ENCODE results near the gene RIT2.

RIT2 gene

DNA sequence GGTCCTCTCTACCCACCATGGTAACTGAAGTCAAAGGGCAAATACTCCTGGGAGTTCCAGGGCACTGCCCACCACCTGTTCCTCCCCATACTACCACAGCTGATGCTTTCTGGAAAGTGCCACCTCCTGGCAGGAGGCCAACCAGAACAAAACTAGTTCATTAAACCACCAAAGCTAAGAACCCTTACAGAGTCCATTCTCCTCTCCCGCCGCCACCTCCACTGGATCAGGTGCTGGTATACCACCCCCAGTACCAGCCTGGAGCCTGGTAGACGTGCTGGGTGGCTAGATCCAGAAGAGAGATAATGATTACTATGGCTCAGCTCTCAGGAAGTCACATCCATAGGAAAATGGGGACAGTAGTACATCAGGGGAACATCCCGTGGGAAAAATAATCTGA lies 300.9 kb downstream of the RIT2 start:
- TF ChIP-seq YY1 (IDR thresholded peaks at IDR 0.05; ENCODE audit: low read depth) = no peak
- no peak for TF ChIP-seq TAF1 (IDR thresholded peaks at IDR 0.05; ENCODE audit: low read depth)
- TF ChIP-seq NFIC (IDR thresholded peaks at IDR 0.05) = no peak
- TF ChIP-seq, protein P1, sequence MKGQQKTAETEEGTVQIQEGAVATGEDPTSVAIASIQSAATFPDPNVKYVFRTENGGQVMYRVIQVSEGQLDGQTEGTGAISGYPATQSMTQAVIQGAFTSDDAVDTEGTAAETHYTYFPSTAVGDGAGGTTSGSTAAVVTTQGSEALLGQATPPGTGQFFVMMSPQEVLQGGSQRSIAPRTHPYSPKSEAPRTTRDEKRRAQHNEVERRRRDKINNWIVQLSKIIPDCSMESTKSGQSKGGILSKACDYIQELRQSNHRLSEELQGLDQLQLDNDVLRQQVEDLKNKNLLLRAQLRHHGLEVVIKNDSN (IDR thresholded peaks at IDR 0.05) = no peak
- no peak for TF ChIP-seq FOXM1 (IDR thresholded peaks at IDR 0.05; ENCODE audit: borderline replicate concordance, low read depth)
- no peak for TF ChIP-seq EGR1 (IDR thresholded peaks at IDR 0.05)
- TF ChIP-seq, protein P2, sequence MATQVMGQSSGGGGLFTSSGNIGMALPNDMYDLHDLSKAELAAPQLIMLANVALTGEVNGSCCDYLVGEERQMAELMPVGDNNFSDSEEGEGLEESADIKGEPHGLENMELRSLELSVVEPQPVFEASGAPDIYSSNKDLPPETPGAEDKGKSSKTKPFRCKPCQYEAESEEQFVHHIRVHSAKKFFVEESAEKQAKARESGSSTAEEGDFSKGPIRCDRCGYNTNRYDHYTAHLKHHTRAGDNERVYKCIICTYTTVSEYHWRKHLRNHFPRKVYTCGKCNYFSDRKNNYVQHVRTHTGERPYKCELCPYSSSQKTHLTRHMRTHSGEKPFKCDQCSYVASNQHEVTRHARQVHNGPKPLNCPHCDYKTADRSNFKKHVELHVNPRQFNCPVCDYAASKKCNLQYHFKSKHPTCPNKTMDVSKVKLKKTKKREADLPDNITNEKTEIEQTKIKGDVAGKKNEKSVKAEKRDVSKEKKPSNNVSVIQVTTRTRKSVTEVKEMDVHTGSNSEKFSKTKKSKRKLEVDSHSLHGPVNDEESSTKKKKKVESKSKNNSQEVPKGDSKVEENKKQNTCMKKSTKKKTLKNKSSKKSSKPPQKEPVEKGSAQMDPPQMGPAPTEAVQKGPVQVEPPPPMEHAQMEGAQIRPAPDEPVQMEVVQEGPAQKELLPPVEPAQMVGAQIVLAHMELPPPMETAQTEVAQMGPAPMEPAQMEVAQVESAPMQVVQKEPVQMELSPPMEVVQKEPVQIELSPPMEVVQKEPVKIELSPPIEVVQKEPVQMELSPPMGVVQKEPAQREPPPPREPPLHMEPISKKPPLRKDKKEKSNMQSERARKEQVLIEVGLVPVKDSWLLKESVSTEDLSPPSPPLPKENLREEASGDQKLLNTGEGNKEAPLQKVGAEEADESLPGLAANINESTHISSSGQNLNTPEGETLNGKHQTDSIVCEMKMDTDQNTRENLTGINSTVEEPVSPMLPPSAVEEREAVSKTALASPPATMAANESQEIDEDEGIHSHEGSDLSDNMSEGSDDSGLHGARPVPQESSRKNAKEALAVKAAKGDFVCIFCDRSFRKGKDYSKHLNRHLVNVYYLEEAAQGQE (IDR thresholded peaks at IDR 0.05; ENCODE audit: low read depth) = no peak

DNA sequence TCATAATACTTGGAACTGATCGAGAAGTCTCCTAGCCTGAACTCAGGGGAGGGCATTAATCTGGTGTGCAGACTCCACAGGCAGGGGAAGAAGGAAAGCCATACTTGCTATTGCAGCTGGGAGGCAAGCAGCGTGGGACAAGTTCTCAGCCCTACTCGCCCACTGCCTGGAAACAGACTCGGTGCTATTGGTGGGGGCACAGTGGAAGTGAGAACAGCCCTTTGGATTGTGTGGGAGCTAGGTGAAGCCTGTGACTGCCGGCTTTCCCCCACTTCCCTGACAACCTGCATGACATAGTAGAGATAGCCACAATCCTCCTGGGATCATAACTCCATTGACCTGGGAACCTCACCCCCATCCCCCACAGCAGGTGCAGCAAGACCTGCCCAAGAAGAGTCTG lies 301.3 kb downstream of the RIT2 start:
- TF ChIP-seq, protein P1 (IDR thresholded peaks at IDR 0.05) = no peak
- TF ChIP-seq TEAD4 (IDR thresholded peaks at IDR 0.05) (no peak), RAD21 (IDR thresholded peaks at IDR 0.05; ENCODE audit: low read depth) (no peak), CEBPB (IDR thresholded peaks at IDR 0.05) (no peak), TAF1 (IDR thresholded peaks at IDR 0.05; ENCODE audit: low read depth) (no peak), YY1 (IDR thresholded peaks at IDR 0.05; ENCODE audit: low read depth) (no peak), ZBTB7A (IDR thresholded peaks at IDR 0.05; ENCODE audit: low read depth) (no peak), FOXM1 (IDR thresholded peaks at IDR 0.05; ENCODE audit: borderline replicate concordance, low read depth) (no peak)

DNA sequence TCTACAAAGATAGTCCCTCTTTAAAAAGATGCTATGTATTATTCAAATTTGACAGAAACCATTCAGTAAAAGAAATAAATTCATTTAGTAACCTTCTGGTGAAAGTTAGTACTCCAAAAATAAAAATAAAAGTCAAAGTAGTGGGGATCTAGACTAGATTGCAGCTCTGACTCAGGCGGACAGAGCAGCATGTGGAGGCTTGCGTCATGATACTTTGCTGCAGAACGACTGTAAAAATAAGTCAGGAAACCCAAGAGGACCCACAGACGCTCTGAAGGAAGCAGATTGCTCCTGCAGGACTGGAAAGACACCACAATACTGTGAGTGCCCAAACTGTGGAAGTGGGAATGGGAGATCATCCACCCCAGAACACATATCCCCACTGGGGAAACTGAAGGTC lies 301.9 kb downstream of the RIT2 start:
- no peak for TF ChIP-seq CEBPB (IDR thresholded peaks at IDR 0.05)
- no peak for TF ChIP-seq NFIC (IDR thresholded peaks at IDR 0.05)
- TF ChIP-seq, protein P1 (IDR thresholded peaks at IDR 0.05) = no peak
- TF ChIP-seq EGR1 (IDR thresholded peaks at IDR 0.05) = no peak
- TF ChIP-seq EP300 (IDR thresholded peaks at IDR 0.05; ENCODE audit: borderline replicate concordance) = no peak
- TF ChIP-seq ZBTB7A (IDR thresholded peaks at IDR 0.05; ENCODE audit: low read depth) = no peak
- TF ChIP-seq FOXM1 (IDR thresholded peaks at IDR 0.05; ENCODE audit: borderline replicate concordance, low read depth) = no peak
- TF ChIP-seq RAD21 (IDR thresholded peaks at IDR 0.05; ENCODE audit: low read depth) = no peak
- no peak for TF ChIP-seq TEAD4 (IDR thresholded peaks at IDR 0.05)
- no peak for TF ChIP-seq TAF1 (IDR thresholded peaks at IDR 0.05; ENCODE audit: low read depth)
- TF ChIP-seq, protein P3, sequence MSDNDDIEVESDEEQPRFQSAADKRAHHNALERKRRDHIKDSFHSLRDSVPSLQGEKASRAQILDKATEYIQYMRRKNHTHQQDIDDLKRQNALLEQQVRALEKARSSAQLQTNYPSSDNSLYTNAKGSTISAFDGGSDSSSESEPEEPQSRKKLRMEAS (IDR thresholded peaks at IDR 0.05) = no peak
- TF ChIP-seq YY1 (IDR thresholded peaks at IDR 0.05; ENCODE audit: low read depth) = no peak
- TF ChIP-seq, protein P2 (IDR thresholded peaks at IDR 0.05; ENCODE audit: low read depth) = no peak
- TF ChIP-seq TCF12 (IDR thresholded peaks at IDR 0.05; ENCODE audit: low read depth) = no peak
- TF ChIP-seq CREB1 (IDR thresholded peaks at IDR 0.05; ENCODE audit: low read depth) = no peak

DNA sequence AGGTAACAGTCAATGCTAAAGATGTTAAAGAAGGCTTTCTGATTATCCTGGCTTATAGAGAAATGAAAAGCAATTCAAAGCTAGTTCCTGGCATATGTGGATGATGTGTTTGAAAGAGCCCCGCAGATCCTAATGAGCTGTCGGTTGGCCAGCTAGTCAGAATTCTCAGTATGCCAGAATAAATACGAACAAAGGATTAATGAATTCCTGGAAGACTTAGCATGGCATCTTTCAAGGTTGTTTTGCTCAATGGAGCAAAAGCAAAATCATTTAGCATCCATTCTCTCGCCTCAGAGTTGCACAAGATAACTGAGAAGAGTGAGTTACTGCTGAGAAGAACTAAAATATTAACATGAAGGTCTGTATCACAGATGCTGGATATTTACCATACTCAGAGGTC lies 307.6 kb downstream of the RIT2 start:
- TF ChIP-seq NFIC (IDR thresholded peaks at IDR 0.05) (no peak), ZBTB7A (IDR thresholded peaks at IDR 0.05; ENCODE audit: low read depth) (no peak), EP300 (IDR thresholded peaks at IDR 0.05; ENCODE audit: borderline replicate concordance) (no peak)
- TF ChIP-seq, protein P2 (IDR thresholded peaks at IDR 0.05; ENCODE audit: low read depth) = no peak
- TF ChIP-seq, protein P3 (IDR thresholded peaks at IDR 0.05) = no peak

DNA sequence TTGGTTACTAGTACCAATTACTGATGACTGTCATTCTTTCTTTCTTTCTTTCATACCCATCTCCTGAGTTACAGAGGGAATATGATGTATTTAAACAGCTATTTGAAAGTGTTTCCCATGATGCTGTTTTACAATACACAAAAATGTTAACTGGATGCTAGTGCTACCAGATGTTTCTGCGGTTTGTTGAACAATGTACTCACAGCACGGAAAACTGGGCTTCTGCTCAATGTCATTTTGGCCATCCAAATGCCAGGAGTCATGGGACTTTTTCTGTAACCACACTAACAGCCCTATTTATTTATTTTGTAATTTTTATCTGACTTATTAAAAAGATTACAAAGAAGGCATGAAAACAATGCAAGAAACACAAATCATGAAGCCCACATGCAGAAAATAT lies 313.8 kb downstream of the RIT2 start:
- TF ChIP-seq ZBTB7A (IDR thresholded peaks at IDR 0.05; ENCODE audit: low read depth) (no peak), CREB1 (IDR thresholded peaks at IDR 0.05; ENCODE audit: low read depth) (no peak), TEAD4 (IDR thresholded peaks at IDR 0.05) (no peak), EGR1 (IDR thresholded peaks at IDR 0.05) (no peak), NFIC (IDR thresholded peaks at IDR 0.05) (no peak), EP300 (IDR thresholded peaks at IDR 0.05; ENCODE audit: borderline replicate concordance) (no peak), CEBPB (IDR thresholded peaks at IDR 0.05) (no peak), TCF12 (IDR thresholded peaks at IDR 0.05; ENCODE audit: low read depth) (no peak), RAD21 (IDR thresholded peaks at IDR 0.05; ENCODE audit: low read depth) (no peak), FOXM1 (IDR thresholded peaks at IDR 0.05; ENCODE audit: borderline replicate concordance, low read depth) (no peak), YY1 (IDR thresholded peaks at IDR 0.05; ENCODE audit: low read depth) (no peak), TAF1 (IDR thresholded peaks at IDR 0.05; ENCODE audit: low read depth) (no peak)
- TF ChIP-seq, protein P2 (IDR thresholded peaks at IDR 0.05; ENCODE audit: low read depth) = no peak
- TF ChIP-seq, protein P1 (IDR thresholded peaks at IDR 0.05) = no peak
- TF ChIP-seq, protein P3 (IDR thresholded peaks at IDR 0.05) = no peak
